ENCODE measurements around the gene PRLR. TPM values are rescaled to one million over a fixed set of nuclear protein-coding genes. Genes with fewer than 3 reads are reported as not detected.

The PRLR gene
- total and polyA plus RNA-seq, 4 donors: 3.5 to 44.5 (median 14.3) TPM

GRCh38 chr5:35185518-35185917 lies 44.8 kb downstream of the PRLR start:
- Histone ChIP-seq H3K9me3 (ENCODE audit: control insufficient read depth in 4 of 4, low read length in 3 of 4) (no peaks in the 10 kb centered on the region), H3K4me3 (ENCODE audit: low read depth in 1 of 3, low read length in 3 of 3) (no peak overlapping the region), H3K36me3 (ENCODE audit: control insufficient read depth in 4 of 4, insufficient read depth in 3 of 4, low read depth in 1 of 4, low read length in 3 of 4) (no peaks in the 10 kb centered on the region), H3K4me1 (ENCODE audit: control insufficient read depth in 4 of 4, insufficient read depth in 4 of 4, low read length in 3 of 4) (peaks cover 2 to 24% (median 13%) of the 10 kb centered on the region in 4 donors), H3K27me3 (ENCODE audit: control insufficient read depth in 4 of 4, insufficient read depth in 4 of 4, low read length in 3 of 4) (no peaks in the 10 kb centered on the region), H3K27ac (ENCODE audit: low read depth in 1 of 2, low read length in 2 of 2) (no peak overlapping the region), H3K9ac (ENCODE audit: low read depth in 1 of 2, low read length in 2 of 2) (no peak overlapping the region)
- no peak for TF ChIP-seq NR2F2 (IDR thresholded peaks at IDR 0.05)
- no peak for TF ChIP-seq ZBTB33 (IDR thresholded peaks at IDR 0.05)
- TF ChIP-seq SP1 (IDR thresholded peaks at IDR 0.05): peak; percentile 52
- no peak for TF ChIP-seq HNF4G (IDR thresholded peaks at IDR 0.05)
- TF ChIP-seq ATF3 (IDR thresholded peaks at IDR 0.05): no peak
- no peak for TF ChIP-seq GABPA (IDR thresholded peaks at IDR 0.05 in 1 of 2, conservative IDR thresholded peaks at IDR 0.05 in 1 of 2)
- TF ChIP-seq EGR1 (IDR thresholded peaks at IDR 0.05; ENCODE audit: low read depth in 2 of 2): no peak
- no peak for TF ChIP-seq JUND (IDR thresholded peaks at IDR 0.05)
- peak; percentile 29 to 61 for TF ChIP-seq RAD21 (IDR thresholded peaks at IDR 0.05)
- TF ChIP-seq TAF1 (conservative IDR thresholded peaks at IDR 0.05): no peak
- DNase-seq (ENCODE audit: low spot score): no peak
- 47% methylated on average over 4 of the region's 4 CpGs for WGBS

GRCh38 chr5:35183556-35183955 lies 46.7 kb downstream of the PRLR start:
- TF ChIP-seq NR2F2 (IDR thresholded peaks at IDR 0.05) (no peak), GABPA (IDR thresholded peaks at IDR 0.05 in 1 of 2, conservative IDR thresholded peaks at IDR 0.05 in 1 of 2) (no peak), FOXA2 (IDR thresholded peaks at IDR 0.05) (no peak), MAX (IDR thresholded peaks at IDR 0.05) (no peak), REST (IDR thresholded peaks at IDR 0.05) (no peak), CTCF (IDR thresholded peaks at IDR 0.05; ENCODE audit: low read depth, low read length, missing input control) (no peak)
- Histone ChIP-seq H3K36me3 (ENCODE audit: control insufficient read depth in 4 of 4, insufficient read depth in 3 of 4, low read depth in 1 of 4, low read length in 3 of 4) (no peaks in the 10 kb centered on the region), H3K9ac (ENCODE audit: low read depth in 1 of 2, low read length in 2 of 2) (no peak overlapping the region), H3K27ac (ENCODE audit: low read depth in 1 of 2, low read length in 2 of 2) (no peak overlapping the region), H3K4me3 (ENCODE audit: low read depth in 1 of 3, low read length in 3 of 3) (no peak overlapping the region), H3K4me1 (ENCODE audit: control insufficient read depth in 4 of 4, insufficient read depth in 4 of 4, low read length in 3 of 4) (peaks cover 2 to 24% (median 13%) of the 10 kb centered on the region in 4 donors), H3K27me3 (ENCODE audit: control insufficient read depth in 4 of 4, insufficient read depth in 4 of 4, low read length in 3 of 4) (no peaks in the 10 kb centered on the region), H3K9me3 (ENCODE audit: control insufficient read depth in 4 of 4, low read length in 3 of 4) (no peaks in the 10 kb centered on the region)
- DNase-seq (ENCODE audit: low spot score): no peak
- WGBS: 95% methylated on average over 1 of the region's 1 CpG

Measured in liver (tissue), 9 donors.